Right cardiac atrium (tissue), 5 donors: ENCODE data around the gene TGFBR3. TPM values are rescaled to one million over a fixed set of nuclear protein-coding genes. Genes with fewer than 3 reads are reported as not detected.
A peak's percentile ranks its signal among the peaks of the same experiment; 100 is the strongest.

Experiments used
- ATAC-seq, 2 donors: fragments of 200-7000 bp; cut with Tn5 transposase; one replicate each; pipeline versions ENCODE4 v1.8.0 to v1.9.1; 2020; ENCODE audit warnings: moderate library complexity in 2 of 2, mild to moderate bottlenecking in 1 of 2
- DNase-seq, 3 donors: peaks; one replicate each; pipeline ENCODE4 v3.0.0-alpha.2; 2020
- H3K27ac ChIP-seq: one replicate; pipeline ENCODE4 v1.5.1; 2013; ENCODE audit warnings: mild to moderate bottlenecking, low read length, control low read depth, moderate library complexity
- H3K27me3 ChIP-seq: one replicate; pipeline ENCODE4 v1.6.1; 2013; ENCODE audit not compliant: control insufficient read depth, insufficient read depth
- H3K4me1 ChIP-seq: one replicate; pipeline ENCODE4 v1.6.1; 2013; ENCODE audit warnings: low read length; ENCODE audit not compliant: control insufficient read depth, insufficient read depth
- H3K4me3 ChIP-seq: one replicate; pipeline ENCODE4 v1.5.1; 2013; ENCODE audit warnings: low read length, control low read depth
- H3K9me3 ChIP-seq: one replicate; pipeline ENCODE4 v1.6.1; 2013; ENCODE audit warnings: low read length; ENCODE audit not compliant: control insufficient read depth
- WGBS: extraction: QIAGEN DNeasy Blood & Tissue Kit; methylation state at CpG from one replicate; pipeline ENCODE4 v1.1.7; 2013; 5-methylcytosine and 5-hydroxymethylcytosine counted together
- intact Hi-C, 4 donors: fragments of 100-400 bp; cut with DNase I; formaldehyde crosslinking; loops; one replicate each; pipeline versions ENCODE4 v1.11.0 to v1.14.0; 2022 to 2023
- polyA plus RNA-seq: library from polyadenylated mRNA; stranded (reverse); fragments of 200-250 nt; gene quantifications from one replicate; pipeline ENCODE4 v1.2.3, GENCODE V29; 2013
- total RNA-seq, 4 donors: library from RNA; stranded (reverse); fragmentation: NEBNext Ultra II Directional; extraction: Animal tissue kit (Norgen Biotek cat#: 25700); gene quantifications; one replicate each; pipeline ENCODE4 v1.2.1, GENCODE V29; 2021
- donor health status: healthy with polysubstance abuse.
- donor health status: DM: no; HTN: yes; CAD: no.
- donor health status: DM: no; HTN: no; CAD: no.
- donor health status: DM: no; HTN: yes; CAD: no; lungs with severe emphysema.
- donor health status: DM: yes; HTN: yes; CAD: no.

TGFBR3 gene
- total and polyA plus RNA-seq, 5 donors = 14.5 to 52.4 (median 38.9) TPM

GRCh38 chr1:91753878-91754277 is 132.1 kb downstream of the TGFBR3 start:
- DNase-seq (no peak), ATAC-seq (no peak)
- Histone ChIP-seq H3K27me3 (no peaks in the 10 kb centered on the region), H3K9me3 (no peaks in the 10 kb centered on the region), H3K4me1 (peaks cover 11% of the 10 kb centered on the region), H3K27ac (no peak overlapping the region), H3K4me3 (no peak overlapping the region)
- 93% methylated on average over 3 of the region's 3 CpGs for WGBS
- intact Hi-C loops = no loop called here

- ATAC-seq (no peak), DNase-seq (no peak)
- H3K4me1 ChIP-seq = peaks cover 11% of the 10 kb centered on the region
- H3K27me3 ChIP-seq = no peaks in the 10 kb centered on the region
- intact Hi-C loops = no loop called here
- WGBS = 84% methylated on average over 2 of the region's 2 CpGs
- no peaks in the 10 kb centered on the region for H3K9me3 ChIP-seq
- H3K27ac ChIP-seq = no peak overlapping the region
- no peak overlapping the region for H3K4me3 ChIP-seq
Measured at GRCh38 chr1:91752324-91752723, 133.6 kb downstream of the TGFBR3 start.

GRCh38 chr1:91751275-91751674 is 134.7 kb downstream of the TGFBR3 start:
- ATAC-seq (peak; percentile 89 to 92), DNase-seq (peak in 2 of 3 donors; percentile 60 to 76)
- no peaks in the 10 kb centered on the region for H3K27me3 ChIP-seq
- intact Hi-C loops = no loop called here
- peak overlapping the region; percentile 4 for H3K27ac ChIP-seq
- H3K4me1 ChIP-seq = peaks cover 11% of the 10 kb centered on the region
- no peak overlapping the region for H3K4me3 ChIP-seq
- 13% methylated on average over 3 of the region's 3 CpGs for WGBS
- no peaks in the 10 kb centered on the region for H3K9me3 ChIP-seq

- ATAC-seq (peak in 1 of 2 donors; percentile 30), DNase-seq (no peak)
- Histone ChIP-seq H3K27ac (peak overlapping the region; percentile 65), H3K9me3 (no peaks in the 10 kb centered on the region), H3K4me3 (no peak overlapping the region), H3K27me3 (no peaks in the 10 kb centered on the region), H3K4me1 (peaks cover 11% of the 10 kb centered on the region)
- intact Hi-C loops = no loop called here
- WGBS = 58% methylated on average over 4 of the region's 4 CpGs
Measured at GRCh38 chr1:91750398-91750996, 135.5 kb downstream of the TGFBR3 start.

- ATAC-seq = no peak
- WGBS = 88% methylated on average over 6 of the region's 6 CpGs
Measured at GRCh38 chr1:91749788-91750231, 136.1 kb downstream of the TGFBR3 start.

GRCh38 chr1:91747666-91748065 is 138.3 kb downstream of the TGFBR3 start:
- DNase-seq = no peak
- no peaks in the 10 kb centered on the region for H3K9me3 ChIP-seq
- ATAC-seq = no peak
- no peaks in the 10 kb centered on the region for H3K27me3 ChIP-seq
- intact Hi-C loops = no loop called here
- H3K4me1 ChIP-seq = peaks cover 24% of the 10 kb centered on the region
- 92% methylated on average over 6 of the region's 6 CpGs for WGBS
- no peak overlapping the region for H3K27ac ChIP-seq
- no peak overlapping the region for H3K4me3 ChIP-seq

More at GRCh38 chr1:91749788-91750231, 136.1 kb downstream of the TGFBR3 start:
- H3K27me3 ChIP-seq = no peaks in the 10 kb centered on the region
- intact Hi-C loops = no loop called here
- no peak for DNase-seq
- no peaks in the 10 kb centered on the region for H3K9me3 ChIP-seq
- peak overlapping the region; percentile 36 for H3K27ac ChIP-seq
- H3K4me3 ChIP-seq = no peak overlapping the region
- peaks cover 16% of the 10 kb centered on the region for H3K4me1 ChIP-seq

GRCh38 chr1:91746728-91747338 is 139.1 kb downstream of the TGFBR3 start:
- ATAC-seq (no peak), DNase-seq (no peak)
- no peak overlapping the region for H3K4me3 ChIP-seq
- no peaks in the 10 kb centered on the region for H3K27me3 ChIP-seq
- intact Hi-C loops = no loop called here
- no peaks in the 10 kb centered on the region for H3K9me3 ChIP-seq
- 95% methylated on average over 3 of the region's 3 CpGs for WGBS
- H3K27ac ChIP-seq = no peak overlapping the region
- H3K4me1 ChIP-seq = peaks cover 31% of the 10 kb centered on the region

- intact Hi-C loops = no loop called here
- Histone ChIP-seq H3K4me1 (peaks cover 34% of the 10 kb centered on the region), H3K9me3 (no peaks in the 10 kb centered on the region), H3K27ac (no peak overlapping the region), H3K4me3 (no peak overlapping the region), H3K27me3 (no peaks in the 10 kb centered on the region)
- ATAC-seq (no peak), DNase-seq (no peak)
- WGBS = 51% methylated on average over 5 of the region's 5 CpGs
Measured at GRCh38 chr1:91745640-91746373, 140.1 kb downstream of the TGFBR3 start.

GRCh38 chr1:91744953-91745639 is 140.9 kb downstream of the TGFBR3 start:
- WGBS = 30% methylated on average over 6 of the region's 6 CpGs
- no peaks in the 10 kb centered on the region for H3K27me3 ChIP-seq

GRCh38 chr1:91742848-91743292 is 143.1 kb downstream of the TGFBR3 start:
- 29% methylated on average over 4 of the region's 4 CpGs for WGBS
- peak; percentile 49 to 79 (median 74) for DNase-seq
- H3K27me3 ChIP-seq = no peaks in the 10 kb centered on the region
- H3K4me1 ChIP-seq = peaks cover 23% of the 10 kb centered on the region
- no peaks in the 10 kb centered on the region for H3K9me3 ChIP-seq
- H3K4me3 ChIP-seq = no peak overlapping the region
- peak overlapping the region; percentile 68 for H3K27ac ChIP-seq
- intact Hi-C loops = no loop called here
- peak; percentile 25 to 69 for ATAC-seq

More at GRCh38 chr1:91744953-91745639, 140.9 kb downstream of the TGFBR3 start:
- Histone ChIP-seq H3K4me1 (peaks cover 32% of the 10 kb centered on the region), H3K9me3 (no peaks in the 10 kb centered on the region), H3K27ac (peak overlapping the region; percentile 78), H3K4me3 (no peak overlapping the region)
- DNase-seq = peak; percentile 58 to 79 (median 63)
- peak; percentile 86 to 90 for ATAC-seq
- intact Hi-C loops = no loop called here
